Stimulated activated CD4-positive, alpha-beta T cell treated with anti-CD3 and anti-CD28 coated beads, Interleukin-15, amount 100 ng/mL, for 48 hours (primary cell): ENCODE results near the gene NFAM1.

Experiments used
- DNase-seq, 2 donors: peaks; one replicate each; pipeline ENCODE4 v3.0.0-alpha.2; 2020; ENCODE audit warnings: low read depth in 2 of 2

Gene NFAM1

GRCh38 chr22:42358643-42359558 lies 73.3 kb downstream of the NFAM1 start:
- no peak for DNase-seq

- no peak for DNase-seq
Observed at GRCh38 chr22:42357634-42358296, 74.4 kb downstream of the NFAM1 start.

GRCh38 chr22:42357221-42357620 lies 75.0 kb downstream of the NFAM1 start:
- DNase-seq: no peak

DNA sequence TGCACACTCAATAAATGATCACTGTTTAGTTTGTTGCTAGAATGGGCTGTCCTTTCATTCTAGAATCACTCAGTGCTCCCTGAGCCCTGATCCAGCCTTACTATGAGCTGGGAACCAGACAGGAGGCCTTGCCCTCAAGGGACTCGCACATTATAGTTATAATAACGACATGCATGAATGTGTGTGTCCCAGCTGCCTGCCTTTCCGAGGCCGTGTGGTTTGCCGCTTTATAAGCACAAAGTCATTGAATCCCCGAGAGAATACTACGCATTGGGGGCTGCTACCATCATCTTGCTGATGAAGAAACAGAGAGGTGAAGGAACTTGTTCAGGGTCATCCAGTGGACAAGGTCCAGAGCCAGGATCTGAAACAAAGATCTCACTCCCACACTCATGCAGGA lies 75.7 kb downstream of the NFAM1 start:
- DNase-seq: no peak

DNA sequence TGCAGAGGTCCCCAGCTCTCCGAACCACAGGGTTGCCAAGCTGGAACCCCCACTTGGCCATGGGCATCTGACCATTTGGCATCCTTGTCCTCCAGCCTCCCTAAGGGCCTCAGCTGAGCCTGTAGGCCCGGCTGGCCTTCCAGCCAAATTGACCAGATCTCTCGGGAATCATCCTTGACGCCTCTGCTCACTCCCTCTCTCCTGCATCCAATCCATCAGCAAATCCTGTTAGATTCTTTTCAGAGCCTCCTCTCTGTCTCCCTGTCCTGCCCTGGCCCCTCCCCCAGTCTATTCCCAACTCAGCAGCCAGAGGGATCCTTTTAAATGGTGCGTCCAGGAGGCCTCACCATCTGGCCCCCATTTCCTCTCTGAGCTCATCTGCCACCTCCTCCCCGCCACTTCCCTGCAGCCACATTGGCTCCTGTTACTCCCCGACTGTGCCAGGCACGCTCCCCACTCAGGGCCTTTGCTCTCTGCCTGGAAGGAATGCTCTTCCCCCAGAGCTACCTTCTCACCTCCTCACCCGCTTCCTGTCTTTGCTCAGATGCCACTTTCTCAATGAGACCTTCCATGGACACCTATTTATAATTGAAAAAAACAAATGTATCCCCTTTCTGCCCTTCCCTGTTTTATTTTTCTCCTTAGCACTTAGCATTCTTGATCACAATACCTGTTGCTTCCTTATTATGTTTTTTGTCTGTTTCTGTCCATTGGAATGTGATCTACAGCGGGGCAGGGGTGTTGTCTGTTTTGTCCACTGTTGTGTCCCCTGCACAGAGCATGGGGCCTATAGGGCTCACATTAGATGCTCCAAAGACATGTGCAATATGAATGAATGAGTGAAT lies 78.1 kb downstream of the NFAM1 start:
- DNase-seq: no peak

DNA sequence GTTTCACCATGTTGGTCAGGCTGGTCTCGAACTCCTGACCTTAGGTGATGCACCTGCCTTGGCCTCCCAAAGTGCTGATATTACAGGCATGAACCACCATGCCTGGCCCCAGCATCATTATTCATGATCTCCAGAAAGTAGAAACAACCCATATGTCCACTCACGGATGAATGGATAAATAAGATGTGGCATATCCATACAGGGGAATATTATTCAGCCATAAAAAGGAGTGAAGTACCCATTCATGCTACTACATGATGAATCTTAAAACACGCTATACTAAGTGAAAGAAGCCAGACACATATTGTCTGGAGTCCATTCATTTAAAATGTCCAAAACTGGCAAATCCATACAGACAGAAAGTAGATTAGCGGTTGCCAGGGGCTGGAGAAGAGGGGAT lies 81.8 kb downstream of the NFAM1 start:
- no peak for DNase-seq

DNA sequence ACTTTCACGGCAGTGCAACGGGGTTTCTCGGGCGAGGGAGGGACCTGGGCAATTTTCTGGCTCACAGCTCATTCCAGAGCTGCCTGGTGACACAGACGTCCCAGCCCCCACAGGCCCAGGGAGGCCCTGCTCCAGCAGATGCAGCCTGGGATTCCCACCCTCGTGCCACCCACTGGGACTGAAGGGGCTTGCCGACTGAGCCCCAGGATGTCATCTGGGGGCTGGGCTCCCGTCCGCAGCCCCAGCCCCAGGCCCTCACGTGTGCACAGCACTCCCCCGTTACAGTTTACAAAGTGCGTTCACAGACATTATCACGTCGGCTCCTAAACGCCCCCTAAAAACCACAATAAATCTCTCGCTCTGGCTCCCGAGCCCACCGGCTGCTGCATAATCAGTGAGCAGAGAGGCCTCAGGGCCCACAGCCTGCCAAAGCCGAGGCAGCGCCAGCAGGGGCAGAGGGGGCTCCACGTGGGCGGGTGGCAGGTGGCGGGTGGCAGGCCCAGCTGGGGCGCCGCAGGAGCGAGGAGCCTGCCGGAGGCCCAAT lies 84.8 kb downstream of the NFAM1 start:
- DNase-seq: no peak

GRCh38 chr22:42346722-42347121 lies 85.5 kb downstream of the NFAM1 start:
- DNase-seq: no peak

DNA sequence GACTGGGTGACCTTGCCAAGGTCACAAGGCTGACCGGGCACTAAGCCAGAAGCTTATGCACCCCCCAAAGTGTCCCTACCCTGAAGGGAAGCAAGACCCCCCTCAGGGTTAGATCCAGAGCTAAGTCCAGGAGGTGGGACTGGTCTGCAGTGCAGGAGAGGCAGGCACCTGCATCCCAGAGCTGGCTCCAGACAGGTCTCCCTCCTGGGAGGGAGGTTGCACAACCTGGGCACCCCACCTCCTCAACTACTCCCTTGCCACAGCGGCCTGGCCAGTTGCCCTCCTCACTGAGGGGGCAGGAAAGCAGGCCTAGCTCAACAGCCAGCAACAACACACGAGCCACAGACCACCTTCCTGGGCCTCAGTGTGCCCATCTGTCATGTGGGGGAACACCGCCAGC lies 86.7 kb downstream of the NFAM1 start:
- no peak for DNase-seq

- DNase-seq: no peak
Observed at GRCh38 chr22:42344361-42344905, 87.8 kb downstream of the NFAM1 start.

- DNase-seq: no peak
Observed at GRCh38 chr22:42343531-42344081, 88.6 kb downstream of the NFAM1 start.

DNA sequence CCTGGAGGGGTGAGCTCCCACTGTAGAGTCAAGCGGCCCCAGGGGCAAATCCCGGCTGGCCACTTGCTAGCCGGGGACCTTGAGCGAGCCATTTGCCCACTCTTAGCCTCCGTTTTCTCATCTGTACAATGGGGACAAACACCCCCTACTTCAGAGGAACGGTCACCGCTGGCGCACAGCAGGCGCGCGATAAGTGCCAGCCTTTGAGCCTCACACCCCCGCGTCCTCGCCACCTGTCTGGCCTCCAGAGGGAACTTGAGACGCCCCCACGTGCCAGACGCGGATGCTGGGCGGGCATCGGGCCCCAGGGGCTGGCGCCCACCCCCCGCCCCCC lies 89.1 kb downstream of the NFAM1 start:
- no peak for DNase-seq

DNA sequence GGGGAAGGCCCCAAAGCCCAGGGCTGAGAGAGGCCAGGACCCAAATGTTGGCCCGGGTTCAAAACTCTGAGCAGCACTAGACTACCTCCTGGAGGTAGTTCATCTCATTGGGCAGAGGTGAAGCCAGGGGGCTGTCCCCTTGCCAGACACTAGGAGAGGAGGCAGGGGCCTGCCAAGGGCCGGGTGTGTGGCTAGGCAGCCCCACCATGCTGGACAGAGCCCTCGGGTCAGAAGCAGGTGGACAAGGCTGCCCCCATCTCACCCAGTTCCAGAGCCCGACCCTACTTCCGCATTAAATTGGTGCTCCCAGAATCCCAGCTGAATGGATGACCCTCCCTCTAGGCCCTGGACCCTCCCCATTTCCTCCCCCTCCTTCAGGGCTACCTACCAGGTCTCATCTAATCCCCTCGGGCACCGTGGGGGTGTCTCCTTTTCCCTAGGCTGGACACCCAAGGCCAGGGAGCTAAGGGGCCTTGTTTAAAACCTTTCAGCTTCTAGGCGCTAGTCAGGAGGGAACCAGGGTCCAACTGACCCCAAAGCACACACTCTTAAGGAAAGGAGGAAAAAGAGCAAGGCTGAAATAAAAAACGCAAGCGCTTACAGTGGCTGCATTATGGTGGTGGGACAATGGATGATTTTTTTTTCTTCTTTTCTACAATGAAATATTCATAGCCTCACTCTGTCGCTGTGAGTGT lies 89.6 kb downstream of the NFAM1 start:
- DNase-seq: no peak

GRCh38 chr22:42341779-42342178 lies 90.4 kb downstream of the NFAM1 start:
- no peak for DNase-seq

GRCh38 chr22:42340829-42341383 lies 91.3 kb downstream of the NFAM1 start:
- DNase-seq: no peak

DNA sequence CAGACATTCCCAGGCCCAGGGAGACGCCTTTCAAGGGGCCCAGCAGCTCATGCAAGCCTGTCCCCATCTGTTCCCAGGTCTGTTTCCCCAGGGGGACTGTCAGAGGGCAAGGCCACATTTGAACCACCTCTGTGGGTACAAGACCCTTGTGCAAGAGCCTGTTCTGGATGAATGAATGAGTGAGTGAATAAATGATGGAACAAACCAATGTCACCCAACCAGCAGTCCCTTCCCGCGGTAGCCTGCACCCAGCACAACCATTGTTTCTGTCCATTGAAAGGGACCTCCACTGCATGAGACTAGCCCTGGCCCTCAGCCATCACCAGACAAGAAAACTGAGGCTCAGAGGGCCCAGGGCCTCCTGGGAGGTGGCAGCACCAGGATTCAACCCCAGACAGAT lies 92.1 kb downstream of the NFAM1 start:
- no peak for DNase-seq

DNA sequence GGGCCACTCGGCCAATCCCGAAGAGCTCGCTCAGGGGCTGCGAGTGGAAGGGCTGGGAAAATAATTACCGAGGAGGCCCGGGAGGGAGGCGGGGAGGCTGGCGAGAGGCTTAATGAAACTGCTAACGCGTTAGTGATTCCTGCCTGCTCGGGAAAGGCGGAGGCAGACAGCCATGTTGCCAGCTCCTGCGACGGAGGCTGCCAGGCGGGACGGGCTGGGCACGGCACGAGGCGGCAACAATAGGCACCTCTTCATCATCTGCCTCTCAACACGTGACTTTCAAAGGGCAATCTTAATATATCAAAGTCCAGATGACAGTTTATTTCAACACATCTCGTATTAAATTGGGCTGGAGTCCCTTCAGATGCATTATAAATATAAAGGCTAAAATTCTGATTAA lies 93.7 kb downstream of the NFAM1 start:
- DNase-seq: no peak

DNA sequence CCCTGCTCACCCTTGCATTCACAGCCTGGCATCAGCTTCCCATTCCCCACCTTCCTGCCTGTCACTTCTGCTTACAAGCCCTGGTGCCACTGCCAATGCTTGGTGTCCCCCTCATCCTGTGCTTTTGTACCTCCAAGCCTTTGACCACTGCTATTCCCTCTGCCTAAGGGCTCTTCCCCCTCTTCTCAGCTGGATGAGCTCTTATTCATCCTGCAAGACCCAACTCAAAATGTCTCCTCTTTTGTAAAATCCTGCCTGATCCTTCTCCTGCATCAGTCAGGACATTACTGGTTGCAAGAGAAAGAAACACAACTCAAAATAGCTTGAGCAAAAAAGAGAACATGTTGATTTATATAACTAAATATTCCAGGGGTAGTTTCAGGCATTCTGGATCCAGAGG lies 94.8 kb downstream of the NFAM1 start:
- no peak for DNase-seq

DNA sequence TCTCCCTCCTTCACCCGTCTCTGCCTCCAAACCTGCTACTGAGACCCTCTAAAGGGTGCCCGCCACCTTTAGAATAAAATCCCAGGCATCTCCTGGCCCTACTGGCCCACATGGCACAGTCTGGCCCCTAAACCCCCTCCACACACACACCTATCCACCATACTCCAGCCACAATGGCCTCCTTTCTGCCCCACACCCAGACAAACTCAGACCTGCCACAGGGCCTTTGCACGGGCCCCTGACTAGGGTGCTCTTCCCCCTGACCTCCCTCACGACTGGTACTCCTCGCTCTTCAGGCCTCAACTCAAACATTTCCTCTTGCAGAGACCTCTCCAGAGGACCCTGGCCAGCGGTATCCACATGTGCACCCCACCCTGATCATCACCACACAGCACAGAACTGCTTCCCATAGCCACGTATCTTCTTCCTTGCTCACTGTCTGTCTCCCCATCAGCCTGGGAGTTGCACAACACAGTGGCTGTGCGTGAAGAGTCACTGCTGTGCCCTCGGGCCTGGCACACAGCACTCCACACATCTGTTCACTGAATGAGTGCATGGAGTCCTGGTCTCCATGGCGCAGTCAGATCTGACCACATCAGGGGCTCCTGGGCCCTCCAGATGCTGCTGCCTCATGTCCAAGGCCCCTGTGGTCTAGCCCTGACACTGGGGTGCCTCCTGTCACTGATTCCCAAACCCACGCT lies 95.5 kb downstream of the NFAM1 start:
- DNase-seq: no peak

DNA sequence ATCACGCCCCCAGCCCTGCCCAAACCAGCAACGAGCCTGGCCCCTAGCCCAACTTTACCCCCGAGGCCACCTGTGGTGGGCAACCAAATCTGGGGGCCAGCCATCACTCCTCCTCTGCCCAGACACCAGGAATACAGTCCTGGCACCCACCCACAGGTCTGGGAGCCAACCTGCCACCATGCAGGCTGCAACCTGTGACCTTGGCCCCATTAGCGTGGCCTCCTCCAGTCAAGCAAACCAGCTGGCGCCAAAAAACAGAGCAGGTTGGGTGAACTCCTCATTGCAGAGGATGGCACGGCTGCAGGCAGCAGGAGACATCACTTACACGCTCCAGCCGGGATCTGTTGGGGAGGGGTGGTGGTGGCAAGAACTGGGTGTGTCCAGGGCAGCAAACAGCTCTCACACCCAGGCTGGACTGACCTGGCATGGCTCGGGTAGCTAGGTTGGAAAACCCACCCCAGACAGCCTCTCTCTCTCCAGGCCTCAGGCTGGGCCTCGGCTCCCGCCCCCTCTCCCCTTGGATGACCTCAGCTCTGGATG lies 96.3 kb downstream of the NFAM1 start:
- DNase-seq: no peak
